HG02840 (cell line): ENCODE results near the gene ASXL1.
"Not testable (repeated sequence)": the region's sequence is repeated elsewhere in the genome, so short reads cannot be mapped to it uniquely, and the experiment has no call there.

ENCODE experiments used
- ATAC-seq: cut with Tn5 transposase; IDR thresholded peaks from one replicate; pipeline ENCODE4 v1.9.1; 2021; ENCODE audit warnings: mild to moderate bottlenecking, moderate library complexity, moderate number of reproducible peaks; ENCODE audit not compliant: unreplicated experiment, low FRiP score

The ASXL1 gene

DNA sequence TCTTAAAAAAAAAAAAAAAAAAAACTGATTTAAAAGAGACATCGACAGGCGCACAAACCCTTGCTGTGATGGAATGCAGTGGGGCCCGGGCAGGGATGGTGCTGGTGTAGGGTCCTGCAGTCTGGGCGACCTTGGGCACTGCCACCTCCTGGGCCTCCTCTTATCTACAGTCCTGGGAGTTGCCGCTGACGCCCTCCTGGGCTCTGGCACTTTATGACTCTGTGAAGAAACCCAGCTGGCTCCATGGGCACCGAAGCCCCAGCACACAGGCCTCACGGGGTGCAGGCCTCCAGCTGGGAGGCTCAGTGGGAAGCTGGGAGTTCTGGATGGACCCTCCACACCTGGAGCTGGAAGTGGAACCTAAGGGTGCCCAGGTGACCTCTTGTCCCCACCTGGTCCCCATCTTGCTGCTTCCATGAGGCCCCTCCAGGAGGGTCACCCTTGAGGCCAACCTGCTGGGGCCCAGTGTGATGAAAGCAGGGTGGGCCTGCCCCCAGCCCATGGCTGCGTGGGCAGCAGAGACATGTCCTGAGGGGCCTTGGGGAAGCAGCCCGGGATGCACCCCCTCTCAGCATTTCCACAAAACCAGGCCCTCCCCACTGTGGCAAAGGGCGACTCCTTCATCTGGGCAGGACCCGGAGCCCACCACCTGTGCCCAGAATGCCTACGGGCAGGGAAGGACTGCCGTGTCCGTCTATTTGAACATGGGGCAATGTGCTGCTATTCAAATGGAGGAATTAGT is 104.9 kb downstream of the ASXL1 start:
- ATAC-seq: no peak

DNA sequence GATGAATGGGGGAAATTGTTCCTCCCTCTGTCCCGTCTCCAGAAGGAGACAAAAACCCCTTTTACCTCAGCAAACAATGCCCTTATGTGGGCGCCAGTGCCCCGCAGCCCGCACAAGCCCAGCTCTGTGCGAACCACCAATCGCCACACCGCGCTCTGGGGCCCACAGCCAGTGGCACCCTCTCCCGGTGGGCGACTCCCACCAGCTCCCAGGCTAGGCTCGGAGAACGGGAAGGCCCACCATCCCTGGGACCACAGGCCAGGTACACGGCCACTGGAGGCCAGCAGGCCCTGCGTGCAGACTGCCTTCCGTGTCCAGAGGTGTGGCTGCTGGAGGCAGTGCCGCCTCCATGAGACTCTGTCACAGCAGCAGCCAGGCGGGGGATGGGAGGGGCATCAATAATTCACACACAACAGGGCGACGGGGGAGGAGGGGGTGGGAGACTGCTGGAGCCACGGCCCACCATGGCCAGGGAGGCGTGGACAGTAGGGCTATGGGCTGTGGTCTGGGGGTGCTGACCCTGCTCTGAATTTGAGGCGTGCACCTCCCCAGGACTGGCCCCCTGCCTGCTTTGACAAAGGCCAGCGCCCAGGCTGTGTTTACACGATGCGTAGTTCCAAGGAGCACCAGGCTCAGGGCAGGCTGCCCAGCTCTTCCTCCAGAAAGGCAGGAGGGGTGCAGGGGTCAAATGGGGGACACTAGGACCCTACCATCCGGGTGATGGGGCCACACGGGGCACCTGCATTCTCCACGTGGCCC is 105.7 kb downstream of the ASXL1 start:
- no peak for ATAC-seq

DNA sequence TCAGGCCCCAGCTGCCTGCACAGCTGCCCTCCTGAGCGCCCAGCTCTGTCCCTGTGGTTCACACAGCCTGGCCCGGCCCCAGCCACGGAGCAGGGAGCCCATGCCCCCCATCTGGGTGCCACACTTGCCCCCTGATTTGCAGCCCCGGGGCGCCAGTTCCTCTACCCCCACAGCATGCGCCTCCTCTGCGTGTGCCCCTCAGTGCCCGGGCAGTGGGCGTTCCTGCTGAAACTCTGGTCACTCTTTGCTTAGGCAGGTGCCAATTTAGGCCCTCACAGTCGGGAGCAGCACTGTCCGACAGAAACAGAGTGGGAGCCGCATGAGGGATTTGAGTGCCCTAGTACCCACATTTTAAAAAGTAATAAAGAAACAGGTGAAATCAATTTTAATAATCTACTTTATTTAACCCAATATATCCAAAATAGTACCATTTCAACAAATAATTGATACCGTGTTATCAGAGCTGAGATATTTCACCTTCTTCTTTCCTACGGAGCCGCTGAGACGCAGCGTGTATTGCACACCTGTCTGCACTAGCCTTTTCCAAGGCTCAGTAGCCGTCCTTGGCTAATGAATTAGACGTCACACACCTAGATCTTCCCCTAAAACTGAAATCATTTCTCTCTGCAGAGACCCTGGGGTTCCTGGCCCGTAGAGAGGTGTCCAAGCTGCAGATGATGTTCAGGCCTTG is 106.4 kb downstream of the ASXL1 start:
- no peak for ATAC-seq

DNA sequence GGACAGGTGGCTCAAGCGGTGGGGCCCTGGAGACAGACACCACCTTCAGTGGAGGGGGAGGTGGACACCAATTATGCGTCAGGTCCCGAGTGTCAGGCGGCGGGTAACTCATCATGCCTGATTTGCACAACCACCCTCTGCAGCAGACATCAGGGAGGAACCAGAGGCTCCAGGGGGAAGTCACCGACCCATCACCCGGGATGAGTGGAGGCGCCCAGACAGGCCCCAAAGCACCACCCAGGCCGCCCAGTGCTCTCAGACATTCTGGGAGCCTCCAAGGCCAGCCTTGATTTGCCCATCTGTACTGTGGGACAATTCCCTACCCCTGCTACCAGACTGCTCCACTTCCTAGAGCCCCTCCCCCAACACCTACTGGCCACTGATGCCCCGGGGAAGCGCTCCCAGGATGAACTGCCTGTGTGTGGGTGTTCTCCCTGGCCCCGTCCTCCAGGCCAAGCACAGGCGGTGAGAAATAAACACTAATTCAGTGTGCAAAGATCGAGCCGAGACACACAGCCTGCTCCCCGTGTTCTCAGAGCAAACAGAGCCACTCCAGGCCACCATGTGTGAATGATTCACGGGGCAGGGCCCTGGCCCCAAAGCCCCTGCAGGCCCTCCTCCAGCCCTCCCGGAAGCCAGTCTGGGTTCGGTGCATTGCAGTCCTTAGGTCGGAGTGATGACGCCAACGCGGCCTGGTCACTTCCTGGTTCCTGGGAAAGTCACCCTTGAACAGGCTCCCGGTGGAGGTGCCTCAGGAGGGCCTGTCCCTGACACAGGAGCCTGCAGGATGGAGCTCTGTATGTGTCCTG is 107.2 kb downstream of the ASXL1 start:
- no peak for ATAC-seq

DNA sequence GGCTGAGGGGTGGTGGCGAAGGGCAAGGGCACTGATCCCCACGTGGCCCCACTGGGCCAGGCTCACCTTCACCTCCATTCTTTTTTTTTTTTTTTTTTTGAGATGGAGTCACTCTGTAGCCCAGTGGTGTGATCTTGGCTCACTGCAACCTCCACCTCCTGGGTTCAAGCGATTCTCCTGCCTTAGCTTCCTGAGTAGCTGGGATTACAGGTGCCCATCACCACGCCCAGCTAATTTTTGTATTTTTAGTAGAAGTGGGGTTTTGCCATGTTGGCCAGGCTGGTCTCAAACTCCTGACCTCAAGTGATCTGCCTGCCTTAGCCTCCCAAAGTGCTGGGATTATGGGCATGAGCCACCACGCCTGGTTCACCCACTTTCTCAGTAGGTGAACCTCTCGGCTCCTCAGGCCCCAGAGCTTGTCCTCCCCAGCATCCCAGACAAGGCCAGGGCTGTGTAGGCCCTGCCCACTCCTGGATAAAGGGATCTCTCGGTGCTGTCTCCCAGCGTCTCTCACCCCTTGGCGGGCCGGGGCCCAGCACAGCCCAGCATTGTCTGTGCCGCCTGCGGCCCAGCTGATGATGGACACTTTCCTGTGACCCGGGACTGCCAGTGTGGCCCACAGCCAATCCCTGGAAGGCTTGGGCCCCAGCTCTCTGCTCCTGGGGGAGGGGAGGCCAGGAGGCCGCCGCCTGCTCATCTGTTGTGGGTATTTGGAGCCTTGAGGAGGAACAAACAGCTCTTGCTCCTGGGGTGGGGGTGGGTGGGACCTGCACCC is 108.0 kb downstream of the ASXL1 start:
- not testable (repeated sequence) for ATAC-seq

DNA sequence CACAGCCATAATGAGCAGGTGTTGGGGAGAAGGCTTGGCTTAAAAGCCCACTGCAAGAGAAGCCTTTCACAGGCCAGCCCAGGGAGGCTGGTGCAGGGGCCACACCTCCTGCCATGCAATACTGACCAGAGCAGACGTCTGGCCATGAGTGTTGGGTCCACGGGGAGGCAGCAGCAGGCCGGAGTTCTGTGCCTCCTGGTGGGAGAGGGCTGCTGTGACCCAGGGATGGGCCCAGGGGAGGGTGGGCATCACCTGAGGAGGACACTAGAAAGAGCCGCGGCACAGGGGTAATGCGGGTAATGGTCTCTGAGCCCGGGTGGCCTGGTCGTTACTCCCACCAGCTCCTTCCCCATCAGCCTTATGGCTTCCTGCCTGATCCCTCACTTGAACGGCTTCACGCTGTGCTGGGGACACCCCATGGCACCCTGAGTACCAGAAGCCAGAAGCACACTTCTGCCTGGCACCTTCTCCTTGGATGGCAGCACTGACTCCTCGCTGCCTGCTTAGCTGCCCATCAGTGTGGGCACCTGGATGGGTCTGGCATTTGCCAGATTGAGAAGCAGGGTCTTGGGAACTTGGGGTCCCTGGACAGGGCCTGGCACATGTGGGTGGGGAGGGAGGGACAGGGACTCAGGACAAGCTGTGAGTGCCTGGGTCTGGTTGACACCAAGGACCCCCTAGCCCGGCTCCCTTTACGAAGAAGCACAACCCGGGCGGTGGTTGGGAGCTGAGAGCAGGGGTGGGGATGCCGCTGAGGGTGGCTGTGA is 108.8 kb downstream of the ASXL1 start:
- ATAC-seq: no peak

DNA sequence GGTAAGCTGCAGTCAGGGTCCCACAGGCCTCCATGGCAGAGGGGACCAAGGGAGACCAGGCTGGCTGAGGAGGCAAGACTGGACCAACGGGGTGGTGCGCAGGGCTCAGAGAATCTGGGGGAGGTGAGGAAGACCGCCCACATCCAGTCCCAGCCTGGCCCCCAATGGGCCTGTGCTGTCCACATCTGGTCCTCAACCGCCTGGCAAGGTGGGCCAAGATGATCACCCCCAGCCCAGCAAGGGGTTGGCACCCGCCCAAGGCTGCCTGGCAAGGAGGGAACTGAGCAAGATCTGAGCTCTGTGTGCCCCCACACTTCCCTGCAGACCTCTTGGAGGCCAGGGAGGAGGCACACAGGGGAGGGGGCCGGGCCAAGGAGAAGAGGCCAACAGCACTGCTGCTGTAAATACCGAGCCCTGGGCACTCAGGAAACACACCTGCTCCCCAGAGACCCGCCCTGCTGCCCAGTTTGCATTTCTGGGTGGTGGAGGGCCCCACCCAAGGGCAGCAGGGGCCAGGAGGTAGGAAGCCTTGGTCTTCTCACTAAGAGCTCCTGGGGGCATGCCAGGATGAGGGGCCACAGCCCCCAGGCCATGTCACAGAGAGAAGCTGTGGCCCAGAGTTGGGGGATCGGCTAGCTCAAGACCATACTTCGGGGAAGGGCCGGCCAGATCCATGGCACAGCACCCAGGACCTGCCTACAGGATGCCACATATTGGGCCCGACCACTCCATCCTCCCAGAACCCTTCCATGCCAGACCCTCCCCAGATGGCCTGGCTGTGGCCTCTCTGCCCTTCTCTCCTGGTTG is 109.6 kb downstream of the ASXL1 start:
- no peak for ATAC-seq

DNA sequence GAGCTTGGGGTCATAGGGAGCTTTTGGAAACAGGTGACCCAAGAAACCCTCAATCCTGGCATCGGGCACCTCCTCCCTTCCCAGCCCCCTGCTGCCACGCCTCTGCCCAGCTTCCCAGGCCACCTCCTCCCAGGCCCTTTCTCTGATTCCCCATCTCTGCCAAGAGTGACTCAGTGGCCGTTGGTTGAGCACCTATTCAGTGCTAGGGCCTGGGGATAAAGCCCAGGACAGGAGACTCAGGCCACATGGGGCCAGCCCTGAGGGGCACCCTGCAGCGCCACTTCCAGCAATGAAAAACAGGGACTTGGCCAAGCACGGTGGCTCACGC is 110.1 kb downstream of the ASXL1 start:
- no peak for ATAC-seq

DNA sequence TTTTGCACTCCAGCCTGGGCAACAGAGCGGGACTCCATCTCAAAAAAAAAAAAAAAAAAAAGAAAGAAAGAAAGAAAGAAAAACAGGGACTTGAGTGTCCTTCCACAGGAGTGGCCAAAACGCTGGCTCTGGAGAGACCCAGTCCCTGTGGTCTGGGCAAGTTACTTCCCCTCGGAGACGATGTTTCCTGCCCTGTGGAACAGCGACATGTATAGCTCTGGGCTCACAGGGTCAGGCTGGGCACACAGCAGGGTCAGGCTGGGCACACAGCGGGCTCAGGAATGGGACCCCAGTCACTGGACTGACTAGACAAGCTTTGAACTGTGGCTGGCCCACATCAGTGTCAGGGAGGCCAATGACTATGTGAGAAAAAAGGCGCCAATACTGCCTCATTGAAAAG is 110.7 kb downstream of the ASXL1 start:
- ATAC-seq: no peak

DNA sequence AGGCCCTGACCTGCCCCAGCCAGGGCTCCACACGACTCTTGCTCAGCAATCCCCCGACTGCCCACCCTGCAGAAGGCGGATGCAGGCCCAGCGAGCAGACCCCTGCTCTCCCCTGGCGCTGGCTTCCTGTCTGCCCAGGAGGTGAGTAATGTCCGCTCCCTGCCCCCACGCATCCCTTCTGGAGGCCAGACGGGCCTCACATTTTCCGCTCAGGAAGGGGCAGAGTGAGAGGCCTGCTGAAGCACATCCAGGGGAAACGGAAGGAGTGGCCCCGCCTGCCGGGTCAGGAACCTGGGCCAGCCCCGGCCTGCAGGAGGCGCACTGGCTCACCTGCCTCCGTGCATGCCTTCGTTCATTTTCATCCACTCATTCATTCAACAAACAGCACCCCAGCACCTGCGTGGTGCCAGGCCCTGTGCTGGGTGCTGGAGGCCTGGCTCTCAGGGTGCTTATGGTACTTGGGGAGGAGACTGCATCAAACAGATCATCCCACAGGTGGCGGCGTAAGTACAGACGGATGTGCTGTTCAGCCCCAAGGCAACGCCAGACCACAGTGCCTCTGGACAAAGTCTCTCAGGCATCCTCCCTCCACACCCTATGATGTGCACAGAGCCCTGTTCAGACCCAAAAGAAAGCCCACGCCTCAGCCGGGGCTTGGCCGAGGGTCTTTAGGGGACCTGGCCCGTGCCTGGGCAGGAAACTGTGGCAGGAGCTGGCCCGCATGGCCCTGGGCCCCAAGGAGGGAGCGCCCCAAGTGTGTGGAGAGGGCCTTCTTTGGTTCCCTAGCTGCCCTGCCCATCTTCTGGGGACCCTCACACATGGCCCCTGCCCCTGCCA is 112.1 kb downstream of the ASXL1 start:
- ATAC-seq: no peak

DNA sequence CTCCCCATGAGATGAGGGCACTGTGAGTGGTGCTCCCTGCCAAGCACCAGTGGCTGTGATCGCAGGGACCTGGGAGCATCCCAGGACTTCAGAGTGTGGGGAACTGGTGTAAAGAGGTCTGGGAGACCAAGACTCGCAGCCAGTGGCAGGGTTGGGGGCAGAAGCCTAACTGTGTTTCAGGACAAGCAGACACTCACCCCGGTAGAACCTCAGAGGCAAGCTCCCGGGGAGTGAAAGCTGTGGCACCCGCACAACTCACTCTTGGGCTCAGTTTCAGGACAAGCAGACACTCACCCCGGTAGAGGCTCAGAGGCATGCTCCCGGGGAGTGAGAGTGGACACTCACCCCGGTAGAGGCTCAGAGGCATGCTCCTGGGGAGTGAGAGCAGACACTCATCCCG is 112.8 kb downstream of the ASXL1 start:
- no peak for ATAC-seq

DNA sequence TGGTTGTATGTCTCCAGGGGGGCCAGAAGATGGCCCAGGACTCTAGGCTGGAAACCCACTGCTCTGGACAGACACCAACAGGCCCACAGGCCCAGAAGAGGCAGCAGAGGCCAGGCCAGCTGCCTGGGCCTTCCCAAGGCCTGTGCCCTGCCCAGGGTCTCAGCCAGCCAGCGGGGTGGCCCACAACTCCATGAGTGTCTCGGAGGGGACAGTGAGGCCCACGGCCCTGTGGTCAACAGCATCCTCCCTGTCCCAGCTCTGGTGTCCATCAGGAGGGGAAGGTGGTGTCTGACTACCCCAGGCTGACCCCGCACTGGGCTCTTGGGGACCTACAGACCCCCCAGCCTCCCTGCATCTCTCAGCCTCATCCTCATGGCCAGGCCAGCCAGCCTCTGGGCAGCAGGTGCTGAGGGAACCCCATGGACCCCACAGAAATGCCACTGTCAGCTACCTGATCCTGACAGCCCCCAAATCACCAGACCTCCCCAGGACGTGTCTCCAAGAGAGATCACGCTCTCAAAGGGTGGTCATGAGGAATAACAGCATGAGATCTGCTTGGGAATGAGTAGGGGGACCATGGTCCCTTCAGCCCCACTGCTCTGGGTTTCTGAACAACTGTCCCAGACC is 114.6 kb downstream of the ASXL1 start:
- no peak for ATAC-seq

DNA sequence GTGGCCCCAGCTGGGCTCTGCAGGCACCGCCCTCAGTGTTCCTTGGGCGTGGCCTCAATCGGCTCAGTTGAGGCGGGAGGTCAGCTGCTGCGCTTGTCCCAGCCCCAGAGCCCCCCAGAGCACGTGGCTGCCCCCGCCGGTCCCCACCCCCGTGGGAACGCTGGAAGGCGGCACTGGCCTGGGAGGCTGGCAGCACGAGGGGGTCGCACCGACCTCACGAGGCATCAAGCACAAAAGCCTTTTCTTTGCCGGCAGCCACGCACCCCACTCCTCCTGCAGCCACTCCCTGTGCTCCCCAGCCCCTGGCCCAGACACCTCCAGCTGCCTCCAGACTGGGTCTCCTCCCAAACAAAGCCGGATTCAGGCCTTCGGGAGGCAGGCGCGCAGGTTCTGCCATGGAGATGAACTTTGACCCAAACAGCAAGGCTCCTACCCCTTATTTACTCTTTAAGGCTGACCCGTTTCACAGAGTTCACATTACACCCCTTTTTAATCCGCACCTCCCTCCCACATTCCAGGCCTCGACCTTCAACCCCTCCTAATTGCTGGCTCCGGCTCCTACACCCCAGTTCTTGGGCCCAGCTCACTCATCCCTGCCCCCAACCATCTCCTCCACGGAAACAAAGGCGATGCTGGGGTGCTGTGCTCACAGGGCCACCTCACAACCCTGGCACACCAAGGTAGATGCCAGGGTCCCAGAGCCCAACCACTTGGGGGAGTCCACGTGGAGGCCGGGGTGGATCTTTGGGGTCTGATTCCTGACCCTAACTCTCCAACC is 115.3 kb downstream of the ASXL1 start:
- no peak for ATAC-seq

DNA sequence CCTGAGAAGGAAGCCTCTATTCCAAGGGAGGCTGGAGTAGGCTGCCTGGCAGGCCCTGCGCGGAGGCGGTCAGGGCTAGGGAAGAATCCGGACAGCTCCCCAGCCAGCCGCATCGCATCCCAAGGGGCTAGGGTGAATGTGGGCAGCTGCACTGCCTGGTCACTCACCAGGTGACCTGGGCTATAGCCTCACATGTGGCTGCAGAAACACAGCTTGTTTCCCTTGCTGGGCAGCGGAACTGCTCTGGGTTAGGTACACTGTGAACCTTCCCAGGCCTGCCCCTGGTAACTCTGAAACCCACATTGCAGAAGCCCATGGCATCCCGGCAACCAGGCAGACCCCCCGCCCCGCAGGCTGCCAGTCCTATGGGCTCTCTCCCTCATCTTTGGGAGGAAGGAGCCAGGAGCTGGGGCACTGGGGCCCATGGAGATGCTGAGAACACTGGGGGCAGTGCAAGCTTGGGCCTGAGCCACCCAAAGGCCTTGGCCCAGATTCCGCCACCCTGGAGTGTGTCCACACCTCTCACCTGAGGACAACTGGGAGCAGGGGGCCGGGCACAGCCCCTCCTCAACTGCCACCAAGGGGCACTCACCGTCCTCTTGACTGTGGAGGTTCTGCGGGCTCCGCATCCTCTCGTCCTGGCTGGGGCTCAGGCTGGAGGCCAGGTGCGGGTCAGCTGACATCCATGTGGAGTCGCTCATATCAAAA is 116.0 kb downstream of the ASXL1 start:
- no peak for ATAC-seq

DNA sequence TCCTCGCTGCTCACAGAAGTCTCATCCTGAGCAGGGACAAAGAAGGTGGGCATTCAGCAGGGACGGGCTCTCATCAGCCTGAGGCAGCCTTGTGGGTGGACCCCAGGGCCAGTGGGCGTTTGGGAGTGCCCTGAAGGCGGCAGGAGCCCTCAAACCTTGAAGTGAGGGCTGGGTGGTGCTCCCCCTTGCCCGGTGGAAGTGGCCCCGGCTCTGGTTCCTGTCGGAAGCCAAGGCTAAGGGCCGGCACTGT is 116.5 kb downstream of the ASXL1 start:
- ATAC-seq: no peak
